ENCODE data around the gene ADIG. TPM values are rescaled to one million over a fixed set of nuclear protein-coding genes. Genes with fewer than 3 reads are reported as not detected.

ADIG gene
- total RNA-seq, 3 donors from 2014 or later, result not detected

DNA sequence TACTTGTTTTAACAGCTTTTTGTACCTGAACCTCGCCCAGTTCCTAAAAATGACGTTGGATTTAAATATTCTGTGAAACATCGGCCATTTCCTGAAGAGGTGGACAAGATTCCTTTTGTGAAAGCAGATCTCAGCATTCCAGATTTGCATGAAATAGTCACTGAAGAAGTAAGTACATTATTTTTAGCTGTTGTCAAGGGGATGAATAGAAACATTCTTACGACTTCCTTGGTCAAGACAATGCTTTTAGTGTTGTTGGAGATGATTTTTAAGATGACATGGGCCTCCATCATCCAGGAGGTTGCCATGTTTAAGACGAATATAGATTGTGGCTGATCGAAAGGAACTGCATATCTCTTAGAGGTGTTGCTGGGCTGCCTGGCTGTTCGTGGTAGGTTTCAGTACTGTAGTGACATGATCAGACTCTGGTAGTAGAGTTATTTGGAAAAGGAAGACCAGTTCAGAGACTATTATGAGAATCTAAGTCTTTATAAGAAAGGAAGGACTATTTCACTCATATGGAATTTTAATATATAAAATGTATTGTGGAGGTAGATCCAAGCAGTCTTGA is 29.9 kb upstream of the ADIG start:
- DNase-seq (no peak), ATAC-seq (no peak)
- intact Hi-C loops (cut with DNase I, micrococcal nuclease), result no loop called here
- TF ChIP-seq, protein P1, sequence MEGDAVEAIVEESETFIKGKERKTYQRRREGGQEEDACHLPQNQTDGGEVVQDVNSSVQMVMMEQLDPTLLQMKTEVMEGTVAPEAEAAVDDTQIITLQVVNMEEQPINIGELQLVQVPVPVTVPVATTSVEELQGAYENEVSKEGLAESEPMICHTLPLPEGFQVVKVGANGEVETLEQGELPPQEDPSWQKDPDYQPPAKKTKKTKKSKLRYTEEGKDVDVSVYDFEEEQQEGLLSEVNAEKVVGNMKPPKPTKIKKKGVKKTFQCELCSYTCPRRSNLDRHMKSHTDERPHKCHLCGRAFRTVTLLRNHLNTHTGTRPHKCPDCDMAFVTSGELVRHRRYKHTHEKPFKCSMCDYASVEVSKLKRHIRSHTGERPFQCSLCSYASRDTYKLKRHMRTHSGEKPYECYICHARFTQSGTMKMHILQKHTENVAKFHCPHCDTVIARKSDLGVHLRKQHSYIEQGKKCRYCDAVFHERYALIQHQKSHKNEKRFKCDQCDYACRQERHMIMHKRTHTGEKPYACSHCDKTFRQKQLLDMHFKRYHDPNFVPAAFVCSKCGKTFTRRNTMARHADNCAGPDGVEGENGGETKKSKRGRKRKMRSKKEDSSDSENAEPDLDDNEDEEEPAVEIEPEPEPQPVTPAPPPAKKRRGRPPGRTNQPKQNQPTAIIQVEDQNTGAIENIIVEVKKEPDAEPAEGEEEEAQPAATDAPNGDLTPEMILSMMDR (IDR thresholded peaks at IDR 0.05), result no peak
- Histone ChIP-seq H3K36me3 (ENCODE audit: low read depth) (no peaks in the 10 kb centered on the region), H3K4me3 (no peak overlapping the region), H3K9me3 (no peaks in the 10 kb centered on the region), H3K4me1 (ENCODE audit: low read depth) (no peaks in the 10 kb centered on the region)

DNA sequence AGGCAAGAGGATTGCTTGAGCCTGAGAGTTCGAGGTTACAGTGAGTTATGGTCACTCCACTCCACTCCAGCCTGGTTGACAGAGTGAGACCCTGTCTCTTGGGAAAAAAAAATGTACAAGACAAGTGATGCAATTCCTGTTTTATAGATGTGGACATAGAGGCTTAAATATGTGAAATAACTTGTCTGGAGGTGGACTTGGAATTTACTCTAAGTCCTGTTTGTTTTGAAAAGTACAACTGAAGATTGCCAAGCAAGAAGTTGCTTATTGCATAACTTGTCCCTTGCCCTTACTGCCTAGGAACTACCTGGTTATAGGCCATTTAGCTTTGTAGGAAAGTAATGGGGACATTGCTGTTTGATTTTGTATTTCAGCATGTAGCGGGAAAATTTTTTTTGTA is 26.0 kb upstream of the ADIG start:
- no peak for ATAC-seq
- Histone ChIP-seq H3K4me1 (ENCODE audit: low read depth) (no peaks in the 10 kb centered on the region), H3K4me3 (no peak overlapping the region), H3K36me3 (ENCODE audit: low read depth) (peaks cover 5% of the 10 kb centered on the region), H3K9me3 (no peaks in the 10 kb centered on the region)
- TF ChIP-seq, protein P1 (IDR thresholded peaks at IDR 0.05), result no peak
- intact Hi-C loops (cut with DNase I, micrococcal nuclease), result no loop called here
- DNase-seq, result no peak

DNA sequence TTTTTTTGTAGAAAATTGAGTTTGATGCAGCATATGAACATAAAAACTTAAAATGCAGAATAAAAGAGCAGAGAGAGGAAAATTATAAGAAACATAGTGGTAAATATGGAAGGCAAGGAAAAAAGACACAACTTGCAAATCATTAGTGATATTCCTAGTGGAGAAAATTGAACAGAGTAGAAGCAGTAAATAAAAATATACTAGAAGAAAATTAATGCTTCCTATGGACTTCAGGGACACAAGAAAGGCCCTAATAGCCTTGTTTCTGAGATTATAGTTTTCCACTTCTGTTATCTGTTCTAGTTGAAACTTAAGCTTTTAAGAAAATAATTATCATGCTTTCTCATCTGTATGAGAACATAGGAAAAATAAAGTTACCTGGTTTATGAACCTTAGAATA is 25.6 kb upstream of the ADIG start:
- H3K4me1 ChIP-seq (ENCODE audit: low read depth), result no peaks in the 10 kb centered on the region
- ATAC-seq (no peak), DNase-seq (no peak)
- intact Hi-C loops (cut with DNase I, micrococcal nuclease), result no loop called here
- no peak overlapping the region for H3K4me3 ChIP-seq
- H3K36me3 ChIP-seq (ENCODE audit: low read depth), result peaks cover 5% of the 10 kb centered on the region
- H3K9me3 ChIP-seq, result no peaks in the 10 kb centered on the region
- TF ChIP-seq, protein P1 (IDR thresholded peaks at IDR 0.05), result no peak

DNA sequence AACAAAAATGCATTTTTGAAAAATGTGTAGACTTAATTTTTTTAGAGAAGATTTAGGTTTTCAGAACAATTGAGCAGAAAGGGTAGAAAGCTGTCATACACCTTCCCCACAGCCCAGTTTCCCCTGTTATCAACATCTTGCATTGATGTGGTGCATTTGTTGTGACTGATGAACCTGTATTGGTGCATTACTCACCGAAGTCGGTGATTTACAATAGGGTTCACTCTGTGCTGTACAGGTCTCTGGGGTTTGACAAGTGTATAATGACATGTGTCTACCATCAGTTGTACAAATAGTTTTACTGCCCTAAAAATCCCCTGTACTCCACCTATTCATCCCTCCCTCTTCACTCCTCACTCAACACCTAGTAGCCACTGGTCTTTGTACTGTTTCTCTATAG is 23.8 kb upstream of the ADIG start:
- H3K9me3 ChIP-seq, result no peaks in the 10 kb centered on the region
- ATAC-seq (no peak), DNase-seq (no peak)
- intact Hi-C loops (cut with DNase I, micrococcal nuclease), result no loop called here
- TF ChIP-seq, protein P1 (IDR thresholded peaks at IDR 0.05), result no peak
- no peak overlapping the region for H3K4me3 ChIP-seq
- no peaks in the 10 kb centered on the region for H3K4me1 ChIP-seq (ENCODE audit: low read depth)
- H3K36me3 ChIP-seq (ENCODE audit: low read depth), result peaks cover 5% of the 10 kb centered on the region

DNA sequence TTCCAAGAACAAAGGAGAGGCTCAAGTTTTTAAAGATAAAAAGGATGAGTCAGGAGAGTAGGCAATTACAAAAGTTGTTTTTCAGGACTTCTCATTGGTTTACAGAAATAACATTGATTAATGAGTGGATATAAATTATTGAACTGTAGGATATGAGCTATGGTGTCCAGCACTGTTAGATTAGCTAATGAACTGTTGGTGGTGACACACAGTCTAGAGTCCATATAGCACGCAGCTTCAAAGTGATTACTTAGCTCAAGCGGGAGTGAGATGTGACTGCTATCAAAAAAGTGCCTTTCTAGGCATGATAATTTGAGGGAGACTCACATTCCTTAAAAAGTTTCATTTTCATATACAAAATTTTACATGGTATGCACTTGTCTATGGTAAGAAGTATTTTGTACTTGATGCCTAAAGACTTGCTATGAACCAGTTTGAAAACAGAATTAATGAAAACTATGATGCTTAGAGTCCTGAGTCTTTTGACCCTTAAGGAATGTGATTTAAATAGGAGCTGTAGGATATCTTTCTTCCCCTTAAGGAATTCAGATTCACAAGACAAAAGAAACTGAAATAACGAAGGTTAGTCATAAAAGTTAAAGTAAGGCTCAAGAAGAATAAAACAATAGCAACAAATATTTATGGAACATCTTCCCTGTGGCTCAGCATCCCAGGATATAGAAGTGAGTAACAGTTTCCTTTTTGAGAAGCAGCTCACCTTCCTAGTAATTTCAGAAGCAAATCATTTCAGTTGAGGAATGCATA is 22.2 kb upstream of the ADIG start:
- no peaks in the 10 kb centered on the region for H3K9me3 ChIP-seq
- DNase-seq (no peak), ATAC-seq (no peak)
- H3K36me3 ChIP-seq (ENCODE audit: low read depth), result peaks cover 5% of the 10 kb centered on the region
- TF ChIP-seq, protein P1 (IDR thresholded peaks at IDR 0.05), result no peak
- no peak overlapping the region for H3K4me3 ChIP-seq
- H3K4me1 ChIP-seq (ENCODE audit: low read depth), result no peaks in the 10 kb centered on the region
- intact Hi-C loops (cut with DNase I, micrococcal nuclease), result no loop called here
